Measurements from ENCODE around the gene TMEM258. TPM values are rescaled to one million over a fixed set of nuclear protein-coding genes. Genes with fewer than 3 reads are reported as not detected.

Gene TMEM258
- total RNA-seq, 2 donors from 2014 or later = 135 to 156 TPM

DNA sequence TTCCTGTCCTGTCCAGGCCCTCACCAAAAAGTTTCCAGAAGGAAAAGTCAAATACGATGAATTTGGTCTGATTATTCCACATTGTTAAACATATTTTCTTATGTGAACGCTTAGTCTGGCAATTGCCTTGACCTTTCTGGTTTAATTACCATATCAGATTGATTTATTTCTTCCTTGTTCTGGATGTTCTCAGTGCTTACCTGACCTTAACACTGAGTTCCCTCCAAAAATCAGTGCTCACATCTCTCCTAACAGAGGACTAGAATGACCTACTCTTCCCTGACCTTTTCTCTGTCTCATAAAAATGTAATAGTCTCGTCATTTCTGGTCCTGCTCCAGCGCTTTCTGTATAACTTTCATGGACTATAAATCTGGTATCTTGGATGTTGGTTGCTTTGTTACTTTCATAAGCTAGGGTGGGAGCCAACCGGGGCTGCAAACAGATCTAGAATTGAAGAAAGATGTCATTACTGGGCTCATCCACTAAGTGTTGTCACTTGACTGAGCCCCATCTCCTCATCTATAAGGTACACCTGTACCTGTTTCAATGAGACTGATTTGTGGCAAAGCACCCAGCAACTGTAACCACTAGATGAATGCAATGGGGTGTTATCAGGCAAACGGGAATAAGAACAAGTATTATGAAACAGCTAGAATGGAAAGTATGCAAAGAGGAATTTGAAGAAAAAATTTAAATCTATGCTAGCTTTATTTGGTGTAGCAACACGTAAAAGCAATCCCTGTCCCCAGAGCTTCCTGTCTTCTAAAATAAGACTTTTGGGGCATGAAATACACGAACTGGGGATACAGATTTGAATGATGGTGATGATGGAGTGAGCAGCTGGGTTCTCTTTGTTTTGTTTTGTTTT lies 38.1 kb upstream of the TMEM258 start:
- no peaks in the 10 kb centered on the region for H3K9me3 Mint-ChIP-seq
- H3K4me1 Mint-ChIP-seq = peaks cover 19% of the 10 kb centered on the region
- no peak for ATAC-seq (replicated peaks)
- H3K36me3 Mint-ChIP-seq (ENCODE audit: low read depth) = no peaks in the 10 kb centered on the region
- no peak overlapping the region for H3K27ac Mint-ChIP-seq
- H3K27me3 Mint-ChIP-seq = no peaks in the 10 kb centered on the region
- peak overlapping the region; percentile 77 for H3K4me3 Mint-ChIP-seq

GRCh38 chr11:61829806-61830205 lies 37.4 kb upstream of the TMEM258 start:
- peaks cover 19% of the 10 kb centered on the region for H3K4me1 Mint-ChIP-seq
- H3K27ac Mint-ChIP-seq = no peak overlapping the region
- no peaks in the 10 kb centered on the region for H3K9me3 Mint-ChIP-seq
- H3K4me3 Mint-ChIP-seq = peak overlapping the region; percentile 77
- no peaks in the 10 kb centered on the region for H3K27me3 Mint-ChIP-seq
- no peaks in the 10 kb centered on the region for H3K36me3 Mint-ChIP-seq (ENCODE audit: low read depth)
- no peak for ATAC-seq (replicated peaks)

DNA sequence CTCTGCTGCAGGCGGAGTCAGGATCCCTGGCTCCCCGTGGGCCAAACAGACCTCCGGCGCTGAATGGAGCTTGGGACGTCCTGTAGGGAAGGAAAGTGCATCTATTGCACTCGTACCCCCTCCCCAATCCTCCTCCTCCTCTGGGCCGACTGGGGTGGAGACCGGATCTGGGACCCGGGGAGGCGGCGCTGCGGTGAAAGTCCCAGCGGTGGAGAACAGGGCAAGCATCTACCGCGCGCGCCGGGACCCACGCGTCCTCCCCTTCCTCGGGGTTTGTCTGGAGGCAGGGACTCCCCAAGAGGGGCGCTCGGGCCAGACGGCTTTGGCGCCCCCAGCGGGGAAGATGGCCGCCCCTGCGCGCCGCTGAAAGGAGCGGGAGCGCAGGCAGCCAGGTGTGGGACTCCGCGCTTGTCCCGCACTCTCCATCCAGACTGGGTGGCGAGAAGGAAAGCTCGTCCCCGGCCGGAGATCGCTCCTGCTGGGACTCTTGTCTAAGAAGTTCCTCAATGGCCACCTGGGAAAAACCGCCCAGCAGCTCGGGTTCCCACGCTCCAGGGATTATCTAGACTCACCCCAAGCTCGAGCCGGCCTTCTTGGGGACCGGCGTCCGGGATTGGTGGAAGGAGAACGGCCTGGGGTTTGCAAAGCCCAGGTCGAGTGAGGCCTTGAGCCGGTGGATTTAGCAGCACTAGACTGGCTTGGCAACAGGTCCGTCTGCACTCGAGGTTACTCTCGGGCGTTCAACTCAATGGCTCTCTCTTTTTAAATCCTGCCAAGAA lies 36.4 kb upstream of the TMEM258 start:
- Mint-ChIP-seq H3K4me3 (peak overlapping the region; percentile 77), H3K4me1 (peaks cover 15% of the 10 kb centered on the region), H3K9me3 (no peaks in the 10 kb centered on the region), H3K36me3 (ENCODE audit: low read depth) (no peaks in the 10 kb centered on the region), H3K27ac (peak overlapping the region; percentile 43), H3K27me3 (no peaks in the 10 kb centered on the region)
- ATAC-seq (replicated peaks) = peak; percentile 23

GRCh38 chr11:61828379-61828628 lies 35.9 kb upstream of the TMEM258 start:
- Mint-ChIP-seq H3K27me3 (no peaks in the 10 kb centered on the region), H3K36me3 (ENCODE audit: low read depth) (no peaks in the 10 kb centered on the region), H3K9me3 (no peaks in the 10 kb centered on the region), H3K27ac (peak overlapping the region; percentile 43), H3K4me3 (peak overlapping the region; percentile 77), H3K4me1 (peaks cover 10% of the 10 kb centered on the region)
- ATAC-seq (replicated peaks) = no peak

- H3K9me3 Mint-ChIP-seq = no peaks in the 10 kb centered on the region
- H3K27me3 Mint-ChIP-seq = no peaks in the 10 kb centered on the region
- no peaks in the 10 kb centered on the region for H3K36me3 Mint-ChIP-seq (ENCODE audit: low read depth)
- H3K4me3 Mint-ChIP-seq = peak within 1 kb of the TSS; percentile 77
- peak within 1 kb of the TSS; percentile 43 for H3K27ac Mint-ChIP-seq
- ATAC-seq (replicated peaks) = peak; percentile 91
- H3K4me1 Mint-ChIP-seq = peaks cover 8% of the 10 kb centered on the region
Observed at GRCh38 chr11:61827571-61828378, 35.4 kb upstream of the TMEM258 start, which contains the start of gene FADS2. Gene FADS2, plus strand, starts transcription at chr11:61828300. Its CDS starts 91 bp downstream, at chr11:61828391.

DNA sequence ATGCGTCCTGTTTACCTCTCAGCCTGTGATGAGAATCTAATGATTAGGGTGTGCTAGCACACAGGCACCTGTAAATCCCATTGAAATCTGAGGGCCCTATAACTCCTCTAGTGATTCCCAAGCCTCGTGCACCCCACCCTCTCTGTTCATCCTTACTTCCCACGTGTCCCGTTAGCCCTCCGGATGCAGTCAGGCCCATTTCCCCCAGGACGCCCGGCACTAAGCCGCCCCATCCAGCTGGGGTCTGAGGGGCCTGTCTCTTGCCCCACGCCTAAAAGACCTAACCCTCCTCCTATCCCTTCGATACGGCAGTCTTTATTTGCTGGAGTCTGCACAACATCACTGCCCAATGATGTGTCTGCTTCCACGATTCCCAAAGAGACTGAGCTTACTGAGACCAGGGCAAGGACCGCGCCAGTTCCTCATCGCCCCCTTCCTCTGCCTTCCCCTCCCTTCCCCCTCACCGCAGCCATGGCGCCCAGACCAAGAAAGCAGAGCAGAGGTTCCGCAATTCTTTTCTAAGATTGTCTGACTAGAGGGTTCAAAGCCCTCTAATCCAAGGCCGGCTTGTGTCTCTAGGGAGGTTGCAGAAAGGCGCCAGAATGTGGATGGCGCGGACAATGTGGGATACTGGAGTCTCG lies 34.7 kb upstream of the TMEM258 start:
- Mint-ChIP-seq H3K36me3 (ENCODE audit: low read depth) (no peaks in the 10 kb centered on the region), H3K27ac (no peak overlapping the region), H3K9me3 (no peaks in the 10 kb centered on the region), H3K27me3 (no peaks in the 10 kb centered on the region), H3K4me3 (peak overlapping the region; percentile 77), H3K4me1 (peaks cover 8% of the 10 kb centered on the region)
- ATAC-seq (replicated peaks) = peak; percentile 2

GRCh38 chr11:61820174-61820573 lies 27.8 kb upstream of the TMEM258 start:
- Mint-ChIP-seq H3K27me3 (no peaks in the 10 kb centered on the region), H3K4me3 (no peak overlapping the region), H3K36me3 (ENCODE audit: low read depth) (peaks cover 3% of the 10 kb centered on the region), H3K4me1 (no peaks in the 10 kb centered on the region), H3K9me3 (no peaks in the 10 kb centered on the region), H3K27ac (no peak overlapping the region)
- peak; percentile 29 for ATAC-seq (replicated peaks)

DNA sequence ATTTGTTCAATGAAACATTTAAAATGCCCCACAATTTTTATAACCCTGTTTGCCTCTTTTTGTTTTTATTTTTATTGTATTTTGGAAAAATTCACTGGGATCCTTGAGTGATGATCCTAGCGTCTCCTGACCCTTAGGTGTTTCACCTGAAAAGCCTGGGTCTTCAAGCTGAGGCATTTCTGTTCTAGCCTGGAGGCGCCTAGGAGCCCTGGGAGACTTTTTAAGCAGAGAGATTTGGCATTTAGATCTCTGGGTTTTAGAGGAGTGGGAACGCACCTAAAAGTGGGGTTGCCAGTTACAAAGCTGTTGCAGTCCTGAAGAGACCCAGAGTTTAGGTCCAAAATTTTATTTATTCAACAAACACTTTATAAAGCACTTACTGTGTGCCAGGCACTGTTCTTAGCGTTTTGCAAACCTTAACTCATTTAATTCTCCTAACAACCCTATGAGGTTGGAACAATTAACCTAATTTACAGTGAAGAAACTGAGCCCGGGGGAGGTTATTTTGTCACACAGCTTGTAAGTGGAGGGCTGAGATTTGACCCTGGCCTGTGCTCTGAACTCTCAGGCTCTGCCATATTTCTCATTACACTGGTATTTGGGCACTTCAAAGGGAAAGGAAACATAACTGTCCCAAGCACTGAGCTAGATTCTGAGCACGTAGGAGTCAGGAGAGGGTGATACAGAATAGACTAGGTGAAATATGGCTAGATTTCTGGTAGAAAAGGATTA lies 25.2 kb upstream of the TMEM258 start:
- no peak for ATAC-seq (replicated peaks)
- peak overlapping the region; percentile 91 for H3K4me3 Mint-ChIP-seq
- H3K36me3 Mint-ChIP-seq (ENCODE audit: low read depth) = peaks cover 8% of the 10 kb centered on the region
- no peaks in the 10 kb centered on the region for H3K4me1 Mint-ChIP-seq
- H3K27me3 Mint-ChIP-seq = peaks cover 3% of the 10 kb centered on the region
- H3K9me3 Mint-ChIP-seq = no peaks in the 10 kb centered on the region
- H3K27ac Mint-ChIP-seq = no peak overlapping the region

DNA sequence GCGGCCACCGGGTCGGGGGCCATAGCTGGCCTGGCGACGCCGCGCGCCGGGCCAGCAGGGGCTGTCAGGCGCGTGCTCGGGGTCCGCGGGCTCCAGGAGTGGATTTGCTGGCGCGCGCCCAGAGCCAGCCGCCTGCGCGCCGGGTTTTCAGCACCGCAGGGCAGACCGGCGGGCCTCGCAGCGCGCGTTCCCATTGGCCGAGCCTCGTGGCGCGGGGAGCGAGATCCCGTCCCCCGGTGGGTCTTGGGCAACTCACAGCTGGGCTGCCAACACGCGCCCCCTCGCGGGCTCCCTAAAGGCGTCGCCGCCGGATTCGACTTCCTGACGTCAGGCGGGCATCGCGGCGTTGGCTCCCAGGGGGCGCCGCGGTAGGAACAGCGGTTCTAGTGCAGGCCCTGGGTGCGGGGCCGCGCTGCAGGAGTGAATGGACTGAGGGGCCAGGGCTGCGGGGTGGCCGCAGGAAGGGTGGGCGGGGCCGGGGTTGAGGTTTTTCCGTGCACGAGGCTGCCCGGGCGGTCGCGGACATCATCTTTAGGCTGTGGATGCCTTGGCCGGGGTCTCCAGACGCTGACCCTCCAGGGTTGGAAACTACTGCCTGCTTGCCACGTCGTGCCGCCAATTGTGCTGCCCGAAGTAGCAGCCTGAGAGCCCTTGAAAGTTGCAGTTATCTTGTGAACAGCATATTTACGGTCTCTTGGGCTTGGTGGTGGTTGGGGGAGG lies 24.5 kb upstream of the TMEM258 start, which contains the start of gene FADS1:
TSS of gene FADS1 (minus strand) at position 268 of the 720 bp plus-strand sequence. CDS start at position 194, 74 bp downstream.
- Mint-ChIP-seq H3K36me3 (ENCODE audit: low read depth) (peaks cover 10% of the 10 kb centered on the region), H3K4me3 (peak within 1 kb of the TSS; percentile 91), H3K4me1 (no peaks in the 10 kb centered on the region), H3K27me3 (peaks cover 3% of the 10 kb centered on the region), H3K27ac (peak within 1 kb of the TSS; percentile 74), H3K9me3 (no peaks in the 10 kb centered on the region)
- ATAC-seq (replicated peaks) = peak; percentile 61

GRCh38 chr11:61815790-61816735 lies 23.7 kb upstream of the TMEM258 start:
- Mint-ChIP-seq H3K27me3 (peaks cover 3% of the 10 kb centered on the region), H3K27ac (peak overlapping the region; percentile 74), H3K9me3 (no peaks in the 10 kb centered on the region), H3K4me1 (no peaks in the 10 kb centered on the region), H3K4me3 (peak overlapping the region; percentile 91), H3K36me3 (ENCODE audit: low read depth) (peaks cover 14% of the 10 kb centered on the region)
- ATAC-seq (replicated peaks) = peak; percentile 55

DNA sequence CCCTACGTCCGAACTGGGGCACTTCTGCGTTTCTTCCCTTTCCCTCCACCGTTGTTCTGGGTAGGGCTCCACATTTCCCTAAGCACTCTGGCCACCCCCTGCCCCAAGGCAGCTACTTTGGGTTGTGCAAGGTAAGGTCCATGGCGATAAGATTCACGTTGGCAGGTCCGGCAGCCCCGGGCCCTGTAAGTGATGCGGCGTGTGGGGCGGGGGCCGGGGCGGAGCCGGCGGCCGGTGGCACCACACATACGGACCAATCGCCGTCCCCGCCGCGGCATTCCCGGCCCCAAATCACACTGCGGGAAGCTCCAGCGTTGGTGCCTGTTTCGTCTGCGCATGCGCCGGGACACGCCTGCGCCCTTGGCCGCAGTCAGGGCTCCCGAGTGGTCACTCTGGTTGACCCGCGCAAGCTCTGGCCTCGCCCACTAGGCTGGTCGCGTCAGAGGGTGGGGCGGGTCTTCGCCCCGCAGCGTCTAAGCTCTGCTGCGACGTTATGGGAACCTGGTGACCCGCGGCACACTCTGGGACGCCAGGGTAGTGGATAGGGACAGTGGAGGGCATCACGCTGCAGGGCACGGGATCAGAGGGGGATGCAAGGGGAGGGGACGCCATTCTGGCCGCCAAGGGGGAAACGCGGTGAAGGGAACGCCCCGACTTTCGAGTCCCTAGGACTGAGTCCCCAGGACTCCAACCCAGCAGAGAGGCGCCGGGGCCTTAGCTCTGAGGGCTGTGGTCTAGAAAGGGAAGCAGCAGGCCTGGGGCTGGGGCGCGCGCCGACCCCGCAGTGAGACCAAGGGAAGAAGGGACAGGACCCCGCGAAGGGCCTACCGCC lies 22.8 kb upstream of the TMEM258 start:
- Mint-ChIP-seq H3K27ac (peak overlapping the region; percentile 74), H3K36me3 (ENCODE audit: low read depth) (peaks cover 21% of the 10 kb centered on the region)
- peak; percentile 73 for ATAC-seq (replicated peaks)

More for the DNA sequence above, 22.8 kb upstream of the TMEM258 start:
- Mint-ChIP-seq H3K27me3 (peaks cover 3% of the 10 kb centered on the region), H3K4me3 (peak overlapping the region; percentile 91), H3K9me3 (no peaks in the 10 kb centered on the region), H3K4me1 (no peaks in the 10 kb centered on the region)
